Ovary (tissue), 9 donors: ENCODE data around the gene PRPH2. TPM values are rescaled to one million over a fixed set of nuclear protein-coding genes. Genes with fewer than 3 reads are reported as not detected.

Source experiments
- DNase-seq, 5 donors: peaks; one replicate each; pipeline ENCODE4 v3.0.0-alpha.2; 2019 to 2020
- H3K27ac ChIP-seq, 2 donors: fragments of 200-600 bp; one replicate each; pipeline versions ENCODE4 v1.5.1 to v1.8.0; 2019 to 2022
- H3K27me3 ChIP-seq: fragments of 200-600 bp; one replicate; pipeline ENCODE4 v1.8.0; 2022
- H3K36me3 ChIP-seq: fragments of 200-600 bp; sonication (generic); one replicate; pipeline ENCODE4 v1.5.1; 2019
- H3K4me1 ChIP-seq: one replicate; pipeline ENCODE4 v1.8.1; 2013; ENCODE audit warnings: mild to moderate bottlenecking, moderate library complexity; ENCODE audit not compliant: insufficient read depth
- H3K4me3 ChIP-seq: fragments of 200-600 bp; sonication (generic); one replicate; pipeline ENCODE4 v1.5.1; 2017
- H3K9me3 ChIP-seq, 2 donors: fragments of 200-600 bp in 1 of 2; sonication (generic) in 1 of 2; one replicate each; pipeline versions ENCODE4 v1.5.1 to v1.8.1; 2013 to 2019; ENCODE audit warnings: mild to moderate bottlenecking in 1 of 2, moderate library complexity in 1 of 2
- CTCF ChIP-seq, 3 donors: fragments of 450-650 bp in 2 of 3; fragments of 200-600 bp in 1 of 3; IDR thresholded peaks; one replicate each; pipeline versions ENCODE4 v1.5.1 to v1.8.0; 2016 to 2022; ENCODE audit warnings: antibody characterized with exemption in 3 of 3, mild to moderate bottlenecking in 1 of 3
- EP300 ChIP-seq: sonication (generic); formaldehyde crosslinking; IDR thresholded peaks from one replicate; pipeline ENCODE4 v1.6.1; 2017; ENCODE audit warnings: antibody characterized with exemption
- POLR2A ChIP-seq: fragments of 450-650 bp; IDR thresholded peaks from one replicate; pipeline ENCODE4 v1.6.1; 2017; ENCODE audit warnings: antibody characterized with exemption, mild to moderate bottlenecking, moderate library complexity
- WGBS, 3 donors: extraction: QIAGEN DNeasy Blood & Tissue Kit in 1 of 3; methylation state at CpG; one replicate each; pipeline versions ENCODE4 v1.1.5 to v1.1.7; 2013 to 2017; 5-methylcytosine and 5-hydroxymethylcytosine counted together
- intact Hi-C, 4 donors: fragments of 100-400 bp; cut with DNase I; formaldehyde crosslinking; loops; one replicate each; pipeline versions ENCODE4 v1.11.0 to v1.15.1; 2022 to 2023
- polyA plus RNA-seq, 2 donors: library from polyadenylated mRNA; stranded (reverse); fragments of 200-250 nt in 1 of 2; fragments of 350-450 nt in 1 of 2; fragmentation: Illumina TruSeq in 1 of 2; extraction: RNeasy Lipid Tissue Mini Kit (QIAGEN cat#74804) in 1 of 2; gene quantifications; one replicate each; pipeline ENCODE4 v1.2.3, GENCODE V29; 2013 to 2014
- total RNA-seq, 7 donors: library from RNA; depleted of rRNA in 2 of 7; stranded (reverse); fragments of >200 nt in 2 of 7; fragmentation: NEBNext Ultra II Directional in 3 of 7; extraction: Animal tissue kit (Norgen Biotek cat#: 25700) in 3 of 7; gene quantifications; one replicate each; pipeline versions ENCODE4 v1.1.0 to v1.2.4, GENCODE V29; 2016 to 2023
- donor health status: DM: no; HTN: no; CAD: no; lungs with moderate emphysema.
- donor health status: DM: no; HTN: no; CAD: no.
- donor health status: Bipolar disorder and iron deficiency.
- donor health status: DM: yes; HTN: yes; CAD: no.
- donor health status: DM: no; HTN: no; CAD: no.
- donor health status: DM: yes; HTN: yes; CAD: no.

Gene PRPH2
- total and polyA plus RNA-seq, 9 donors = 0.80 to 6.8 (median 3.5) TPM

GRCh38 chr6:42758756-42759430 is 36.5 kb upstream of the PRPH2 start:
- Histone ChIP-seq H3K9me3 (no peaks in the 10 kb centered on the region), H3K27me3 (no peaks in the 10 kb centered on the region), H3K4me1 (no peaks in the 10 kb centered on the region), H3K4me3 (no peak overlapping the region), H3K27ac (no peak overlapping the region), H3K36me3 (no peaks in the 10 kb centered on the region)
- intact Hi-C loops = no loop called here
- TF ChIP-seq EP300 (no peak), CTCF (IDR thresholded peaks at IDR 0.05) (no peak), POLR2A (no peak)
- WGBS, 3 donors = 84 to 94% (median 92%) methylated on average over 3 of the region's 3 CpGs
- DNase-seq = no peak

- H3K9me3 ChIP-seq = no peaks in the 10 kb centered on the region
- no peaks in the 10 kb centered on the region for H3K36me3 ChIP-seq
- no peak overlapping the region for H3K27ac ChIP-seq
- no peak for TF ChIP-seq CTCF (IDR thresholded peaks at IDR 0.05)
- no peak for TF ChIP-seq POLR2A
- no peak for TF ChIP-seq EP300
- 91 to 95% (median 94%) methylated on average over 7 of the region's 7 CpGs for WGBS, 3 donors
- peaks cover 3% of the 10 kb centered on the region for H3K4me1 ChIP-seq
- no peaks in the 10 kb centered on the region for H3K27me3 ChIP-seq
- DNase-seq = no peak
- H3K4me3 ChIP-seq = no peak overlapping the region
- intact Hi-C loops = no loop called here
Measured at GRCh38 chr6:42756722-42757121, 34.3 kb upstream of the PRPH2 start.

- H3K4me3 ChIP-seq = no peak overlapping the region
- WGBS, 3 donors = 93 to 95% (median 95%) methylated on average over 5 of the region's 5 CpGs
- peaks cover 4% of the 10 kb centered on the region for H3K4me1 ChIP-seq
- H3K36me3 ChIP-seq = no peaks in the 10 kb centered on the region
- intact Hi-C loops = no loop called here
- H3K9me3 ChIP-seq = no peaks in the 10 kb centered on the region
- no peak for DNase-seq
- TF ChIP-seq POLR2A (no peak), CTCF (IDR thresholded peaks at IDR 0.05) (no peak), EP300 (no peak)
- no peaks in the 10 kb centered on the region for H3K27me3 ChIP-seq
- no peak overlapping the region for H3K27ac ChIP-seq
Measured at GRCh38 chr6:42754759-42755158, 32.4 kb upstream of the PRPH2 start.

GRCh38 chr6:42751055-42751454 is 28.7 kb upstream of the PRPH2 start:
- WGBS, 3 donors = 13 to 18% (median 14%) methylated on average over 3 of the region's 3 CpGs
- Histone ChIP-seq H3K4me1 (peaks cover 5% of the 10 kb centered on the region), H3K27ac (no peak overlapping the region), H3K27me3 (no peaks in the 10 kb centered on the region), H3K9me3 (no peaks in the 10 kb centered on the region), H3K36me3 (no peaks in the 10 kb centered on the region), H3K4me3 (no peak overlapping the region)
- intact Hi-C loops = no loop called here
- DNase-seq = no peak
- no peak for TF ChIP-seq EP300
- TF ChIP-seq POLR2A = no peak
- TF ChIP-seq CTCF (IDR thresholded peaks at IDR 0.05) = no peak
